C4-2B (cell line): ENCODE measurements around the gene SEC63.

Source experiments
- CTCF ChIP-seq: fragments of 450-650 bp; conservative IDR thresholded peaks from 2 replicates; pipeline ENCODE4 v1.5.1; 2017; ENCODE audit warnings: mild to moderate bottlenecking
- ZFX ChIP-seq: fragments of 450-650 bp; IDR thresholded peaks from 2 replicates; pipeline ENCODE4 v1.6.1; 2017

- TF ChIP-seq CTCF (no peak), ZFX (no peak)
Measured at GRCh38 chr6:107971181-107971580, 13.2 kb upstream of the SEC63 start.
